Panc1 (cell line): ENCODE results near the gene ARHGEF2. TPM values are rescaled to one million over a fixed set of nuclear protein-coding genes. Genes with fewer than 3 reads are reported as not detected.

ENCODE experiments used
- ATAC-seq: fragments of 200-7000 bp; cut with Tn5 transposase; 2 replicates; pipeline ENCODE4 v1.9.1; 2020; ENCODE audit warnings: mild to moderate bottlenecking, moderate library complexity
- BruUV-seq: library from RNA; stranded (reverse); fragments of 400-500 nt; replicated peaks from 2 replicates; lab custom pipeline; 2021; lab: Mats Ljungman, UMichigan
- CTCF ChIA-PET: fragments of 300-600 bp; sonication (Branson Sonifier 250); formaldehyde crosslinking; loops from one replicate; lab custom pipeline; 2022; ENCODE audit warnings: antibody characterized with exemption; lab: Charles Lee
- POLR2A ChIA-PET: fragments of 300-600 bp; sonication (Branson Sonifier 250); formaldehyde crosslinking; loops from one replicate; lab custom pipeline; 2022; ENCODE audit warnings: antibody characterized with exemption; lab: Charles Lee
- DNase-seq: peaks from one replicate; pipeline ENCODE4 v3.0.0-alpha.2; 2010; ENCODE audit warnings: low read depth, low spot score
- H3K27ac ChIP-seq: 2 replicates; pipeline ENCODE4 v1.5.1; 2011; ENCODE audit warnings: mild to moderate bottlenecking, low read length, inconsistent platforms
- H3K27me3 ChIP-seq: fragments of 200-500 bp; sonication (Bioruptor generic); 2 replicates; pipeline ENCODE4 v1.6.0; 2014; ENCODE audit warnings: low read length, inconsistent platforms; ENCODE audit not compliant: control insufficient read depth, insufficient read depth
- H3K36me3 ChIP-seq: fragments of 200-500 bp; sonication (Bioruptor generic); 2 replicates; pipeline ENCODE4 v1.5.1; 2014; ENCODE audit warnings: inconsistent platforms, mild to moderate bottlenecking, low read length, moderate library complexity; ENCODE audit not compliant: control insufficient read depth, insufficient read depth
- H3K4me1 ChIP-seq: 2 replicates; pipeline ENCODE4 v1.5.1; 2011; ENCODE audit warnings: inconsistent platforms, mild to moderate bottlenecking, low read length, moderate library complexity; ENCODE audit not compliant: control insufficient read depth, insufficient read depth
- H3K4me3 ChIP-seq, 2 experiments: 2 replicates each; pipeline ENCODE4 v1.5.1; 2011 to 2012; ENCODE audit warnings: low read depth in 2 of 2, low read length in 2 of 2, mild to moderate bottlenecking in 2 of 2, inconsistent platforms in 1 of 2, moderate library complexity in 1 of 2
- H3K9me3 ChIP-seq: fragments of 200-500 bp; sonication (Bioruptor generic); 2 replicates; pipeline ENCODE4 v1.5.1; 2014; ENCODE audit warnings: low read depth, mild to moderate bottlenecking, inconsistent platforms, low read length, moderate library complexity; ENCODE audit not compliant: control insufficient read depth, insufficient read depth
- POLR2AphosphoS5 ChIP-seq: IDR thresholded peaks from 2 replicates; pipeline ENCODE4 v1.6.1; 2012; ENCODE audit warnings: mild to moderate bottlenecking, low read depth, low read length, moderate library complexity
- SIN3A ChIP-seq: IDR thresholded peaks from 2 replicates; pipeline ENCODE4 v1.6.1; 2012; ENCODE audit warnings: low read depth, mild to moderate bottlenecking, low read length, moderate library complexity, borderline replicate concordance; ENCODE audit not compliant: insufficient read depth
- TCF7L2 ChIP-seq: IDR thresholded peaks from 2 replicates; pipeline ENCODE4 v1.6.1; 2011; ENCODE audit warnings: mild to moderate bottlenecking, low read depth, low read length, inconsistent platforms
- in situ Hi-C: cut with HindIII; loops from 2 replicates; pipeline ENCODE4 v1.10.0; 2016; ENCODE audit warnings: low sequenced_read_pairs, low pct_unique_long_range_greater_than_20kb
- intact Hi-C: fragments of 100-400 bp; cut with micrococcal nuclease; formaldehyde crosslinking; loops from one replicate; pipeline ENCODE4 v1.10.0; 2022; ENCODE audit not compliant: unreplicated experiment
- total RNA-seq: library from RNA; stranded (reverse); gene quantifications from one replicate; pipeline ENCODE4 v1.2.1, GENCODE V29; 2021; ENCODE audit not compliant: unreplicated experiment
- TF ChIP-seq, protein P1 (sequence below): fragments of 450-650 bp; IDR thresholded peaks from 2 replicates; pipeline ENCODE4 v1.5.1; 2017; ENCODE audit warnings: mild to moderate bottlenecking
- TF ChIP-seq, protein P2 (sequence below), 2 experiments: IDR thresholded peaks; 2 replicates each; pipeline ENCODE4 v1.6.1; 2011 to 2012; ENCODE audit warnings: low read depth in 2 of 2, control low read depth in 1 of 2, low read length in 1 of 2, mild to moderate bottlenecking in 1 of 2, moderate library complexity in 1 of 2; ENCODE audit not compliant: insufficient read depth in 1 of 2

ARHGEF2 gene
- total RNA-seq, 1 experiment from 2014 or later, result 87.0 TPM

DNA sequence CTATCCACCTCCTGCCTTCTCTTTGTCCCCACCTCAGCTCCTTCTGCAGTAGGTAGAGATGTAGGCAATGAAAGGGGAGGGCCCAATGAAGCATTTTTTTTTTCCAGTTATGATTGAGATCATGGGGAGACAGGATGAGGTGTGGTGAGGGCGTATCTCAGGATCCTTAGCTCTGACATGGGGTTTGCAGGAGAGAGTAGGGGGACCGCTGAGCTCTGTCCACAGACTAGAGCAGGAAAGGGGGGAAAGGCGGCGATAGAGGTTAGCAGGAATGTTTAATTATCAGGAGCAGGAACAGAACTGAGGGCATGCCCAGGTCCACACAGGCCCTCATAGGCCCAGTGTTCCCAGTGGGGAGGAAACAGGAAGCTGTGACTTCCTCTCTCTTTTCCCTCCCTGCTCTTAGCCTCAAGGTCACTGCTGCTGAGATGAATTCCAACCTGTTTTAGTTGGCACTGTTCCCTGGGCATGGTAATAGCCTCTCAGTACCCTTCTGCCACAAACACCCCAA, 37.8 kb downstream of the ARHGEF2 start:
- no TSS peak for BruUV-seq
- Histone ChIP-seq H3K9me3 (no peaks in the 10 kb centered on the region), H3K4me1 (peaks cover 58% of the 10 kb centered on the region), H3K36me3 (no peaks in the 10 kb centered on the region), H3K27ac (peak overlapping the region; percentile 99), H3K4me3 (peak overlapping the region in 1 of 2 experiments; percentile 51; a peak in 2 of 4 replicates), H3K27me3 (no peaks in the 10 kb centered on the region)
- DNase-seq (peak; percentile 36), ATAC-seq (peak; percentile 55)
- in situ Hi-C loops, result no loop called here
- ChIA-PET CTCF (interaction anchor here (0.7 to 2.3 kb wide), 2 partner anchors 38 to 49 kb away, joined by 3 to 11 read pairs; partner anchors contain the start of gene ARHGEF2), POLR2A (interaction anchor here (0.6 kb wide), 2 partner anchors 12 to 37 kb away, joined by 3 to 5 read pairs; no protein-coding TSS in a partner anchor)
- intact Hi-C loops, result loop anchor here (5.0 kb wide), 1 partner anchor 117 kb away; no protein-coding TSS in a partner anchor
- TF ChIP-seq POLR2AphosphoS5 (no peak), SIN3A (no peak), TCF7L2 (no peak)
- TF ChIP-seq, protein P1, sequence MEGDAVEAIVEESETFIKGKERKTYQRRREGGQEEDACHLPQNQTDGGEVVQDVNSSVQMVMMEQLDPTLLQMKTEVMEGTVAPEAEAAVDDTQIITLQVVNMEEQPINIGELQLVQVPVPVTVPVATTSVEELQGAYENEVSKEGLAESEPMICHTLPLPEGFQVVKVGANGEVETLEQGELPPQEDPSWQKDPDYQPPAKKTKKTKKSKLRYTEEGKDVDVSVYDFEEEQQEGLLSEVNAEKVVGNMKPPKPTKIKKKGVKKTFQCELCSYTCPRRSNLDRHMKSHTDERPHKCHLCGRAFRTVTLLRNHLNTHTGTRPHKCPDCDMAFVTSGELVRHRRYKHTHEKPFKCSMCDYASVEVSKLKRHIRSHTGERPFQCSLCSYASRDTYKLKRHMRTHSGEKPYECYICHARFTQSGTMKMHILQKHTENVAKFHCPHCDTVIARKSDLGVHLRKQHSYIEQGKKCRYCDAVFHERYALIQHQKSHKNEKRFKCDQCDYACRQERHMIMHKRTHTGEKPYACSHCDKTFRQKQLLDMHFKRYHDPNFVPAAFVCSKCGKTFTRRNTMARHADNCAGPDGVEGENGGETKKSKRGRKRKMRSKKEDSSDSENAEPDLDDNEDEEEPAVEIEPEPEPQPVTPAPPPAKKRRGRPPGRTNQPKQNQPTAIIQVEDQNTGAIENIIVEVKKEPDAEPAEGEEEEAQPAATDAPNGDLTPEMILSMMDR, result no peak
- TF ChIP-seq, protein P2, sequence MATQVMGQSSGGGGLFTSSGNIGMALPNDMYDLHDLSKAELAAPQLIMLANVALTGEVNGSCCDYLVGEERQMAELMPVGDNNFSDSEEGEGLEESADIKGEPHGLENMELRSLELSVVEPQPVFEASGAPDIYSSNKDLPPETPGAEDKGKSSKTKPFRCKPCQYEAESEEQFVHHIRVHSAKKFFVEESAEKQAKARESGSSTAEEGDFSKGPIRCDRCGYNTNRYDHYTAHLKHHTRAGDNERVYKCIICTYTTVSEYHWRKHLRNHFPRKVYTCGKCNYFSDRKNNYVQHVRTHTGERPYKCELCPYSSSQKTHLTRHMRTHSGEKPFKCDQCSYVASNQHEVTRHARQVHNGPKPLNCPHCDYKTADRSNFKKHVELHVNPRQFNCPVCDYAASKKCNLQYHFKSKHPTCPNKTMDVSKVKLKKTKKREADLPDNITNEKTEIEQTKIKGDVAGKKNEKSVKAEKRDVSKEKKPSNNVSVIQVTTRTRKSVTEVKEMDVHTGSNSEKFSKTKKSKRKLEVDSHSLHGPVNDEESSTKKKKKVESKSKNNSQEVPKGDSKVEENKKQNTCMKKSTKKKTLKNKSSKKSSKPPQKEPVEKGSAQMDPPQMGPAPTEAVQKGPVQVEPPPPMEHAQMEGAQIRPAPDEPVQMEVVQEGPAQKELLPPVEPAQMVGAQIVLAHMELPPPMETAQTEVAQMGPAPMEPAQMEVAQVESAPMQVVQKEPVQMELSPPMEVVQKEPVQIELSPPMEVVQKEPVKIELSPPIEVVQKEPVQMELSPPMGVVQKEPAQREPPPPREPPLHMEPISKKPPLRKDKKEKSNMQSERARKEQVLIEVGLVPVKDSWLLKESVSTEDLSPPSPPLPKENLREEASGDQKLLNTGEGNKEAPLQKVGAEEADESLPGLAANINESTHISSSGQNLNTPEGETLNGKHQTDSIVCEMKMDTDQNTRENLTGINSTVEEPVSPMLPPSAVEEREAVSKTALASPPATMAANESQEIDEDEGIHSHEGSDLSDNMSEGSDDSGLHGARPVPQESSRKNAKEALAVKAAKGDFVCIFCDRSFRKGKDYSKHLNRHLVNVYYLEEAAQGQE (IDR thresholded peaks at IDR 0.05; ENCODE audit: insufficient read depth in 1 of 2, low read depth in 2 of 2, low read length in 1 of 2), result no peak

DNA sequence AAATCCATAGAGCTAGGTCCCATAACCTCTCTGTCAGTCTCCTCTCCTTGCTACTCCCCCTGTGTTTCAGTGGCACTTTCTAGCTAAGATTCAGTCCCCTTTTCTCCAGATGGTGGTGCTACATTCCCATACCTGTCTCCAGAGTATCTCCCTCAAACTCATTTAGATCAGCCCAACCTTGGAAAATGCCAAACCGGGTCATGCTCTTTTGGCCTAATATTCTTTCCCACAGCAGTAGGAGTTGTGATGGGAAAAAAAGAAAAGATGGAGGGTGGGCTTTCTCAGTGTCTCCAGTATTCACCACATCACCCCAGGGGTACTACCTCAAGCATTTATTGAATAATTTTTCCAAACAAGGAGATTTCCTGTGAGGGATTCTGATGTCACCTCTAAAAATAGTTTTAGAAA, 40.1 kb downstream of the ARHGEF2 start:
- intact Hi-C loops (loop anchor here (1.0 kb wide), 1 partner anchor 51 kb away; no protein-coding TSS in a partner anchor), in situ Hi-C loops (no loop called here)
- ATAC-seq, result peak; percentile 31; the same call in 1 of the 2 replicates
- Histone ChIP-seq H3K4me3 (no peak overlapping the region), H3K9me3 (no peaks in the 10 kb centered on the region), H3K36me3 (peaks cover 7% of the 10 kb centered on the region; the same call in 1 of the 2 replicates), H3K27ac (peak overlapping the region; percentile 73), H3K27me3 (no peaks in the 10 kb centered on the region), H3K4me1 (peaks cover 35% of the 10 kb centered on the region)
- no TSS peak for BruUV-seq
- CTCF ChIA-PET, result interaction anchor here (0.5 to 1.6 kb wide), 10 partner anchors 37 to 290 kb away, joined by 3 to 16 read pairs (median 6); no protein-coding TSS in a partner anchor
- peak; percentile 90 for DNase-seq
- POLR2A ChIA-PET, result no interaction called here
- TF ChIP-seq, protein P1, result peak; percentile 87
- no peak for TF ChIP-seq TCF7L2
